Epithelial cell of esophagus (primary cell): Measurements from ENCODE around the gene PARD6A.

ENCODE experiments used
- DNase-seq: peaks from one replicate; pipeline ENCODE4 v3.0.0; 2010; ENCODE audit warnings: low read depth
- H3K4me3 ChIP-seq: 2 replicates; pipeline ENCODE4 v1.5.1; 2011; ENCODE audit warnings: mild to moderate bottlenecking, low read length, control low read depth
- CTCF ChIP-seq: IDR thresholded peaks from 2 replicates; pipeline ENCODE4 v1.5.1; 2011; ENCODE audit warnings: low read depth, mild to moderate bottlenecking, low read length, control low read depth, inconsistent platforms; ENCODE audit not compliant: insufficient read depth; ENCODE audit errors: missing control alignments

The PARD6A gene

DNA sequence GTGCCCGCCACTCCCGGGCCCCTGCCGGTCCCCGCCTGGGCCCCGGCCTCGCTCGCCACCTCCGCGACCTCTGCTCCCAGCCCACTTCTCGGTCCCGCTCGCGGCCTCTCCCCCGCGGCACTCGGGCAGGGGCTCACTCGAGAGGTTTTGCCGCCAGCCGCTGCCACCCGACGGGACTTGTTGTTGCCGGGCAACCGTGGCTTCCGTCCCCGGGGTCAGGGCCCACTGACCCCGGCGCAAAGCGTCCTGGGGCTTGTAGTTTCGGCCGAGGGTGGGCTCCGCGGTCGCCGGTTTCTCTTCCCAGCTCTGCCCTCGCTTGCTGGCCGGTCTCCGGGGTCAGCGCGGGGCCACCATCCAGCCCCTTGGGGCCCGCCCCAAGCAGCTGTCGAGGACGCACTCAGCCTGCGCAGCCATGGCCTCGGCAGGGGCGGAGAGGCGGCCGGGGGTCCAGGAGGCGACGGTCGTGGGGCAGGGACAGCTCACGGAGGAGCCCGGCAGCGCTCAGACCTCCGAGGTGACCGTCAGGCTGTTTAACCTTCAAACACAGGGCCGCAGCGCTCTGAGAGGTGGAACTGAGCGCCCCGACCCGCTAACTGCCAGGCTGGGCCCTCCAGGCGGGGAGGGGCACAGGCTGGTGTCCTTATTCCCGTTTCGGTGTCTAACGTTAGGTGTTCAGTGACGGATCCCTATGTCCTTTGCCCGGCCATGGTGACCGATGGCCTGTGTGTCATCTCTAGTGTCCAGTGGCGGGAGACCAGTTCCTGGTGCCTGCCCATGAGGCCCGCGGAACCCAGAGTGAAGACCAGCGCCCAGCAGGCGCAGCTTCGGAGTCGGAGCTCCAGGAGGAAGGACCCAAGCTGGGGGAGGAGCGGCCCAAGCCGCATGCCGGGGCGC is 6.0 kb downstream of the PARD6A start, which contains the start of the genes C16orf86 and ENKD1:
TSS of gene C16orf86 (plus strand) at position 256 of the 894 bp plus-strand sequence. CDS start at position 413, 157 bp downstream.
TSS of gene ENKD1 (minus strand) at position 192 of the 894 bp plus-strand sequence. CDS start 308 bp downstream, outside the sequence.
- TF ChIP-seq CTCF = no peak
- peak; percentile 53 for DNase-seq
- peak within 1 kb of the TSS; percentile 58 for H3K4me3 ChIP-seq

DNA sequence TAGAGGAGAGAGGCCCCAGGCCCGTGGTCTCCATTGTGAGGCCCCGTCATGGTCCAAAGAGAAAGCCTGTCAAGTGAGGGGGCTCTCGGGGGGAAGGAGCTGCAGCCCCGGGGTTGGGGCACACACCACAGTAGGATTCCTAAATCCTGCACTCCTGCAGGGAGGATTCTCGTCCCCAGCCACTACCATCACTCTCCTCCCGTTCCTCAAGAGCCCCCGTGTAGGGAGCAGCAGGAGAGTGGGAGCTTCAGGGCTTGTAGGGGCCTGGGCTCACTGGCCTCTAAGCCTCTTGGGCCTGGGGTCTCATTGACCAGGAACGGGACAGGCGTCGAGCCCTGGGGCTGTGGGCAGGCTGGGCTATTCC is 6.7 kb downstream of the PARD6A start:
- no peak for TF ChIP-seq CTCF
- no peak for DNase-seq
- H3K4me3 ChIP-seq = no peak overlapping the region

DNA sequence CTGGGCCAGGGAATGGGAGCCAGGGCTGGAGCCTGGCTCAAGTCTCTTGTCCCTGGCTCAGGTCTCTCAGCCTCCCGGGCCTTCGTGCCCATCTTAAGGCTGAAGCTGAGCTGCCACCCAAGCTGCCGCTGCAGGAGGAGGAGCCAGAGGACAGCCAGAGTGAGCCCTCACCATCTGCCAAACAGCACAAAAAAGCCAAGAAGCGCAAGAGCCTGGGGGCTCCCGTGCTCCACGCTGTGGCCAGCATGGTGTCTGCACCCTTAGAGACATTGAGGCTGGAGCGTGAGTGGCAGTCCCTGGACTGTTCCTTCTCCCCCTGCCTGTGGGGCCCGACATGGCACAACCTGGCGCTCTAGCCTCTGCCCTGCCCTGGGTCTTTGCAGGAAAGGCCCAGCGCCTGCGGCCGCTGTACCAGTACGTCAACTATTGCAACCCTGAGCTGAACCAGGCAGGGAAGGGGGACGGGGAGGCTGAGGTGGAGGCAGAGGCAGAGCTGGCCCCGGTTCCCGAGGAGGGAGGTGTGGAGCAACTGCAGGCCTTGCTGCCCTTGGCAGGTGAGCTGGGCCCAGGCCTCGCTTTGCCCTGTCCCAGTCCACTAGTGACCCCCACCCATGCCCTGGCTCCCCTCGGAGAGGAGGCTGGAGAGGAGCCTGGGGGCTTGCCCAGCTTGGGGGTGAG is 7.2 kb downstream of the PARD6A start:
- TF ChIP-seq CTCF = peak; percentile 85
- peak; percentile 88 for DNase-seq
- H3K4me3 ChIP-seq = no peak overlapping the region

DNA sequence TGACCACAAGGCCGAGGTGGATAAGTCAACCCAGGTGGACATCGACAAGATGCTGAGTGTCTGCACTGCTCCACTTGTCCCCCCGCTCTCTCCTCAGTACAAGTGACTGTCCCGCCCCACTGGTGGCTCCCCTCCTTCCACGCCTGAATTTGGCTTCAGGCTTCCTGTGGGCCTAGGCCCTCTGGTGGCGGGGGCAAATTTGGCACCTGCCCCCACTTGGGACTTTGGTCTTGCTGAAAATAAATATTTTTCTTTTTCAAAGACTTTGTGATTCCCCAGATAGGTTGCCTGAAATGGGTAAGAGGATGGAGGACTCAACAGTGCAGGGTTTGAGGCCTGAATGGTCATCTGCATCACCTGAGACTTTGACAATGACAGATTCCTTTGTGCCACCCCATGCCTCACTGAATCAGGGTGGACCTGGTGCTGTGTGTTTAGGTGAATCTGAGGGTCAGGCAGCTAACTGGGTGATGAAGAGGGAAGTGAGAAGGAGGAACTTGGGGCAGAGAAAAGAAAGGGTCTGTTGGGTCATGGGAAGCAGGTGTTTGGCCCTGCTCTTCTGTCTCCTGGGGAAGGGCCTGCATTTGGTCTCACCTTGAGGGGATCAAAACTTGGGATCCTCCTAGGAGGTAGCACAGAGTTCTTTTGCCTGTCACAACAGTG is 7.9 kb downstream of the PARD6A start:
- TF ChIP-seq CTCF = peak; percentile 39
- DNase-seq = no peak
- H3K4me3 ChIP-seq = no peak overlapping the region

DNA sequence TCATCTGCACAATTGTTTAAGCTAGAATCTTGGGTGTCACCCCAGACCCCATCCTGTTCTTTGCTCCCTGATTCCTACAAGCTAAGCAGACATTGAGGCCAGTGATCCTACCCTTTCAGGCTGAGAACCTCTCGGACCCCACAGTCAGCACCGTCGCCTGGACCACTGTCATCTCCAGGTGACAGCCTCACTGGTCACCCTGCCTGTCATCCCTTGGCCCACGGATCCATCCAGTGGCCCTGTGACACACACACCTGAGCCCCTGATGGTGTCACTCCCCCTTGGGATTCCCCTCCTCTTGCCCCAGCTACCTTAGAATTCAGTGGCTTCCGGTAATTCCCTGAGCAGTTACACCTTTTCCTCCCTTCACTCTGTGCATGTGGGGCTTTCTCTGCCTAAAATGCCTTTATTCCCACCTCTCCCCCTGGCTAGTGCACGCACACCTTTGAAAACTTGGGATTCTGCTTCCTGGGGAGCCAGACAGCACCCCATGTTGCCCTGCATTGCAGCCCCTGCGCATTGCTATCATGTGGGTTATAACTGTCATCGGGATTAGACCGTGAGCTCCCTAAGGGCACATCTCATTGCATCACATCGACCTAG is 8.8 kb downstream of the PARD6A start:
- DNase-seq = no peak
- no peak overlapping the region for H3K4me3 ChIP-seq
- TF ChIP-seq CTCF = no peak

GRCh38 chr16:67672306-67672705 is 11.5 kb downstream of the PARD6A start:
- no peak for DNase-seq
- no peak for TF ChIP-seq CTCF
- no peak overlapping the region for H3K4me3 ChIP-seq
